Fibroblast of villous mesenchyme (primary cell): ENCODE measurements around the gene TOMM20. TPM values are rescaled to one million over a fixed set of nuclear protein-coding genes. Genes with fewer than 3 reads are reported as not detected.
A peak's percentile ranks its signal among the peaks of the same experiment; 100 is the strongest.
"Not testable (repeated sequence)": the region's sequence is repeated elsewhere in the genome, so short reads cannot be mapped to it uniquely, and the experiment has no call there.

ENCODE experiments used
- DNase-seq: peaks from one replicate; pipeline ENCODE4 v3.0.0-alpha.2; 2010; ENCODE audit warnings: low read depth
- H3K4me3 ChIP-seq: 2 replicates; pipeline ENCODE4 v1.5.1; 2011; ENCODE audit warnings: low read depth, mild to moderate bottlenecking, low read length
- CTCF ChIP-seq: IDR thresholded peaks from 2 replicates; pipeline ENCODE4 v1.5.1; 2012; ENCODE audit warnings: low read depth, mild to moderate bottlenecking, low read length; ENCODE audit not compliant: insufficient read depth
- total RNA-seq: library from RNA; depleted of rRNA; stranded (reverse); fragments of >200 nt; gene quantifications from 2 replicates; pipeline ENCODE4 v1.2.3, GENCODE V29; 2012

Gene TOMM20
- total RNA-seq, 1 donor = 81.6 TPM

- TF ChIP-seq CTCF = no peak
- DNase-seq = peak; percentile 64
- peak overlapping the region; percentile 86 for H3K4me3 ChIP-seq
These were observed 31.8 kb upstream of the TOMM20 start for GRCh38 chr1:235160383-235160956.

GRCh38 chr1:235159930-235160329 is 31.3 kb upstream of the TOMM20 start:
- DNase-seq = not testable (repeated sequence)
- peak overlapping the region; percentile 86 for H3K4me3 ChIP-seq

GRCh38 chr1:235159284-235159683 is 30.6 kb upstream of the TOMM20 start:
- not testable (repeated sequence) for DNase-seq, H3K4me3 ChIP-seq

- TF ChIP-seq CTCF = no peak
- H3K4me3 ChIP-seq = no peak overlapping the region
- DNase-seq = no peak
These were observed 30.0 kb upstream of the TOMM20 start for GRCh38 chr1:235158680-235159079.

GRCh38 chr1:235157150-235157549 is 28.5 kb upstream of the TOMM20 start:
- TF ChIP-seq CTCF = no peak

GRCh38 chr1:235156740-235157139 is 28.1 kb upstream of the TOMM20 start:
- no peak overlapping the region for H3K4me3 ChIP-seq
- DNase-seq = no peak
- TF ChIP-seq CTCF = no peak

More at GRCh38 chr1:235157150-235157549, 28.5 kb upstream of the TOMM20 start:
- no peak for DNase-seq
- no peak overlapping the region for H3K4me3 ChIP-seq

- H3K4me3 ChIP-seq = no peak overlapping the region
- no peak for TF ChIP-seq CTCF
- DNase-seq = no peak
These were observed 27.6 kb upstream of the TOMM20 start for GRCh38 chr1:235156265-235156664.

GRCh38 chr1:235152235-235152634 is 23.6 kb upstream of the TOMM20 start:
- no peak for DNase-seq
- H3K4me3 ChIP-seq = no peak overlapping the region
- no peak for TF ChIP-seq CTCF
